Fibroblast of villous mesenchyme (primary cell): Measurements from ENCODE around the gene ZMAT2. TPM values are rescaled to one million over a fixed set of nuclear protein-coding genes. Genes with fewer than 3 reads are reported as not detected.
"Not testable (repeated sequence)": the region's sequence is repeated elsewhere in the genome, so short reads cannot be mapped to it uniquely, and the experiment has no call there.

ENCODE experiments used
- DNase-seq: peaks from one replicate; pipeline ENCODE4 v3.0.0-alpha.2; 2010; ENCODE audit warnings: low read depth
- H3K4me3 ChIP-seq: 2 replicates; pipeline ENCODE4 v1.5.1; 2011; ENCODE audit warnings: low read depth, mild to moderate bottlenecking, low read length
- CTCF ChIP-seq: IDR thresholded peaks from 2 replicates; pipeline ENCODE4 v1.5.1; 2012; ENCODE audit warnings: low read depth, mild to moderate bottlenecking, low read length; ENCODE audit not compliant: insufficient read depth
- total RNA-seq: library from RNA; depleted of rRNA; stranded (reverse); fragments of >200 nt; gene quantifications from 2 replicates; pipeline ENCODE4 v1.2.3, GENCODE V29; 2012

Gene ZMAT2
- total RNA-seq: 35.1 and 47.1 TPM in 2 replicates

GRCh38 chr5:140700177-140701144 is at the start of gene ZMAT2:
Gene ZMAT2 (plus strand): TSS chr5:140700447. CDS start chr5:140700461, 14 bp downstream.
- H3K4me3 ChIP-seq: peak within 1 kb of the TSS; percentile 94
- peak; percentile 99 for DNase-seq
- TF ChIP-seq CTCF: no peak

- DNase-seq: no peak
- no peak for TF ChIP-seq CTCF
These were observed 41.4 kb upstream of the ZMAT2 start for GRCh38 chr5:140658870-140659269.

GRCh38 chr5:140660371-140660770 is 39.9 kb upstream of the ZMAT2 start:
- H3K4me3 ChIP-seq, DNase-seq: not testable (repeated sequence)

More at GRCh38 chr5:140658870-140659269, 41.4 kb upstream of the ZMAT2 start:
- no peak overlapping the region for H3K4me3 ChIP-seq

GRCh38 chr5:140664030-140664358 is 36.3 kb upstream of the ZMAT2 start:
- TF ChIP-seq CTCF: no peak
- peak overlapping the region; percentile 88 for H3K4me3 ChIP-seq
- DNase-seq: no peak

- peak within 1 kb of the TSS; percentile 88 for H3K4me3 ChIP-seq
- DNase-seq: peak; percentile 94
- no peak for TF ChIP-seq CTCF
These were observed 35.7 kb upstream of the ZMAT2 start, which contains the start of gene WDR55 for GRCh38 chr5:140664359-140665119. Gene WDR55 (plus strand): TSS chr5:140664904. CDS start chr5:140664913, 9 bp downstream.

- not testable (repeated sequence) for DNase-seq, H3K4me3 ChIP-seq
These were observed 29.2 kb upstream of the ZMAT2 start for GRCh38 chr5:140671035-140671434.

- no peak for DNase-seq
- no peak overlapping the region for H3K4me3 ChIP-seq
- no peak for TF ChIP-seq CTCF
These were observed 28.6 kb upstream of the ZMAT2 start for GRCh38 chr5:140671472-140672125.
